PFSK-1 (cell line): ENCODE results near the gene ZNF134.
A peak's percentile ranks its signal among the peaks of the same experiment; 100 is the strongest.

ENCODE experiments used
- FOXP2 ChIP-seq: optimal IDR thresholded peaks from 2 replicates; pipeline ENCODE3; 2011; ENCODE audit warnings: borderline replicate concordance, control low read depth, inconsistent platforms; ENCODE audit not compliant: insufficient read depth; ENCODE audit errors: extremely low read length, extremely low read depth
- POLR2AphosphoS5 ChIP-seq: IDR thresholded peaks from 2 replicates; pipeline ENCODE4 v1.6.1; 2012; ENCODE audit warnings: low read depth, mild to moderate bottlenecking, control low read depth, low read length, moderate library complexity
- SIN3A ChIP-seq: IDR thresholded peaks from 2 replicates; pipeline ENCODE4 v1.6.1; 2012; ENCODE audit warnings: mild to moderate bottlenecking, low read length, moderate library complexity, borderline replicate concordance; ENCODE audit not compliant: insufficient read depth
- TAF1 ChIP-seq: IDR thresholded peaks from 2 replicates; pipeline ENCODE4 v1.6.1; 2012; ENCODE audit warnings: low read length, control low read depth, borderline replicate concordance; ENCODE audit not compliant: insufficient read depth
- TF ChIP-seq, protein P1 (sequence below), 2 experiments: IDR thresholded peaks; 2 replicates each; pipeline versions ENCODE4 v1.6.1 to v1.8.0; 2011 to 2012; ENCODE audit warnings: low read depth in 2 of 2, low read length in 2 of 2, control low read depth in 1 of 2, inconsistent platforms in 1 of 2, mild to moderate bottlenecking in 1 of 2, moderate library complexity in 1 of 2; ENCODE audit not compliant: insufficient read depth in 1 of 2

ZNF134 gene

DNA sequence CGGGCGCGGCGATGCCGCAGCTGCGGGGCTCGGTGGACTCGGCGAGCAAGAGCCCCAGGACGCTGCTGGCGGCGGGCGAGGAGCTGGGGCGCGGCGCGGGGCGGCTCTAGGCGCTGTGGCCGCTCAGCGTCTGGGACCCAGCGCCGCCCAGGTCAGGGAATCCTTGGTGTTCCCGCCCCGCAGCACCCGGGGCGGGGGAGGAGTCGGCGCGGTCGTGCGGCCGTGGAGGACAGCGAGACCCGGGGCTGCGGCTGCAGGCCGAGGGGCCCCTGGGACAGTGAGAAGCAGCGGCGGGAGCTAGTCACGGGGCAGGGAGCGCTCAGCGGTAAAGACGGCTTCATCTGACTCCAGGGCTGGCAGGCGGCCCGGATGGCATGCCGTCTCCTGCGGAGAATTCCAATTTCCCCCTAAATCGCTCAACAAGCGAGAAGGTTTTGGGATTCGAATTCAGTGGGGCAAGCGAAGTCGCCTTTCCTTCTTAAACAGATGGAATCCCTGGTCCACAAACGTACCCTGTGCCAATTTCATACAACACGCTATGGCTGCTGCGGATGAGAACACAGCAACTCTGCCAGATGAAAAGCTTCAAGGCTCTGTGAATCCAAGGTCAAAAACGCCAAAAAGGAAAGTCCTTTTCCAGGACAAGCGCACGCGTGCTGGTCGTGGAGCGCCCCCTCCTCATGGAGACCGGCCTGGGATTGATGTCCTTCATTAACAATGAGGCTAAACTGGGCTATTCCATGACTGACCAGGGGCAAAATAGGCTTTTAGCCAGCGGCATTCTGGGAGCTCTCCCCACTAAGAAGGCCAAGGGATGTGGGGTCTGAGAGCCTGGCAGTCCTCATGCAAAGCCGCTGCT is 50.5 kb downstream of the ZNF134 start:
- TF ChIP-seq, protein P1, sequence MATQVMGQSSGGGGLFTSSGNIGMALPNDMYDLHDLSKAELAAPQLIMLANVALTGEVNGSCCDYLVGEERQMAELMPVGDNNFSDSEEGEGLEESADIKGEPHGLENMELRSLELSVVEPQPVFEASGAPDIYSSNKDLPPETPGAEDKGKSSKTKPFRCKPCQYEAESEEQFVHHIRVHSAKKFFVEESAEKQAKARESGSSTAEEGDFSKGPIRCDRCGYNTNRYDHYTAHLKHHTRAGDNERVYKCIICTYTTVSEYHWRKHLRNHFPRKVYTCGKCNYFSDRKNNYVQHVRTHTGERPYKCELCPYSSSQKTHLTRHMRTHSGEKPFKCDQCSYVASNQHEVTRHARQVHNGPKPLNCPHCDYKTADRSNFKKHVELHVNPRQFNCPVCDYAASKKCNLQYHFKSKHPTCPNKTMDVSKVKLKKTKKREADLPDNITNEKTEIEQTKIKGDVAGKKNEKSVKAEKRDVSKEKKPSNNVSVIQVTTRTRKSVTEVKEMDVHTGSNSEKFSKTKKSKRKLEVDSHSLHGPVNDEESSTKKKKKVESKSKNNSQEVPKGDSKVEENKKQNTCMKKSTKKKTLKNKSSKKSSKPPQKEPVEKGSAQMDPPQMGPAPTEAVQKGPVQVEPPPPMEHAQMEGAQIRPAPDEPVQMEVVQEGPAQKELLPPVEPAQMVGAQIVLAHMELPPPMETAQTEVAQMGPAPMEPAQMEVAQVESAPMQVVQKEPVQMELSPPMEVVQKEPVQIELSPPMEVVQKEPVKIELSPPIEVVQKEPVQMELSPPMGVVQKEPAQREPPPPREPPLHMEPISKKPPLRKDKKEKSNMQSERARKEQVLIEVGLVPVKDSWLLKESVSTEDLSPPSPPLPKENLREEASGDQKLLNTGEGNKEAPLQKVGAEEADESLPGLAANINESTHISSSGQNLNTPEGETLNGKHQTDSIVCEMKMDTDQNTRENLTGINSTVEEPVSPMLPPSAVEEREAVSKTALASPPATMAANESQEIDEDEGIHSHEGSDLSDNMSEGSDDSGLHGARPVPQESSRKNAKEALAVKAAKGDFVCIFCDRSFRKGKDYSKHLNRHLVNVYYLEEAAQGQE (IDR thresholded peaks at IDR 0.05; ENCODE audit: insufficient read depth in 1 of 2, low read depth in 2 of 2, low read length in 2 of 2): no peak
- TF ChIP-seq TAF1 (no peak), SIN3A (no peak), FOXP2 (no peak), POLR2AphosphoS5 (no peak)

DNA sequence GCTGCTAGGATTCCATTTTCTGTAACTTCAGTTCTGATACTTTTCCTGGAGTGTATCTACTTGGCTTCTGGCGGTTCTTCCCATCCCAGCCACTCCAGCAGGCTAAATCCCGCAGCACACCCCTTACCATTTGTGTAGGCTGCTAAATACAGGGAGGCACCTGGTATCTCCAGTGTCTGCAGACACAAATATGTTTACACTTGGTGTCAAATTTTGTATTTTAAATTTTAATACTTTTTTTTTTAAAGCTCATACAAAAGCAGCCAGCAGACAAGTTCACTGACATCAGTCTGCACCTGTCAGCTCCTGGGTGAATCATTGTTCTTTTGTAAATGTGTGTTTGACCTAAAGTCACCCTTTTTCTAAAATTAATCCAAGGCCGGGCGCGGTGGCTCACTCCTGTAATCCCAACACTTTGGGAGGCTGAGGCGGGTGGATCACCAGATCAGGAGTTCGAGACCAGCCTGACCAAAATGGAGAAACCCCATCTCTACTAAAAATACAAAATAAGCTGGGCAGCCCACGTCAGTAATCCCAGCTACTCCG is 51.3 kb downstream of the ZNF134 start:
- no peak for TF ChIP-seq POLR2AphosphoS5
- no peak for TF ChIP-seq FOXP2
- no peak for TF ChIP-seq SIN3A
- TF ChIP-seq TAF1: no peak
- TF ChIP-seq, protein P1 (IDR thresholded peaks at IDR 0.05; ENCODE audit: insufficient read depth in 1 of 2, low read depth in 2 of 2, low read length in 2 of 2): no peak

GRCh38 chr19:57667228-57667627 is 53.2 kb downstream of the ZNF134 start:
- TF ChIP-seq, protein P1 (IDR thresholded peaks at IDR 0.05; ENCODE audit: insufficient read depth in 1 of 2, low read depth in 2 of 2, low read length in 2 of 2): peak; percentile 35 to 89; a peak in 3 of 4 replicates
- TF ChIP-seq TAF1: no peak

- no peak for TF ChIP-seq POLR2AphosphoS5
- TF ChIP-seq SIN3A: no peak
- no peak for TF ChIP-seq FOXP2
These were observed 54.6 kb downstream of the ZNF134 start, which contains the start of gene ZSCAN4 for GRCh38 chr19:57668635-57669034. Gene ZSCAN4, plus strand, starts transcription at chr19:57668935. Its CDS starts 7,211 bp downstream, at chr19:57676146.

- TF ChIP-seq TAF1: no peak
These were observed 57.3 kb downstream of the ZNF134 start for GRCh38 chr19:57671124-57671895.

- no peak for TF ChIP-seq TAF1
- no peak for TF ChIP-seq FOXP2
- no peak for TF ChIP-seq SIN3A
- TF ChIP-seq, protein P1 (IDR thresholded peaks at IDR 0.05; ENCODE audit: insufficient read depth in 1 of 2, low read depth in 2 of 2, low read length in 2 of 2): no peak
- TF ChIP-seq POLR2AphosphoS5: no peak
These were observed 58.4 kb downstream of the ZNF134 start for GRCh38 chr19:57672466-57672865.
